ENCODE measurements around the gene SLC26A8. TPM values are rescaled to one million over a fixed set of nuclear protein-coding genes. Genes with fewer than 3 reads are reported as not detected.

Gene SLC26A8
- total and polyA plus RNA-seq, 4 donors, result 0.03 to 0.33 (median 0.18) TPM

GRCh38 chr6:36049582-36049981 lies 25.1 kb upstream of the SLC26A8 start:
- 96% methylated on average over 2 of the region's 2 CpGs for WGBS

GRCh38 chr6:36042618-36043260 lies 18.3 kb upstream of the SLC26A8 start:
- no peak for DNase-seq (ENCODE audit: low spot score)
- H3K4me1 ChIP-seq (ENCODE audit: control insufficient read depth in 4 of 4, insufficient read depth in 4 of 4, low read length in 3 of 4), result peaks cover 9 to 22% (median 14%) of the 10 kb centered on the region in 4 donors

More at GRCh38 chr6:36049582-36049981, 25.1 kb upstream of the SLC26A8 start:
- Histone ChIP-seq H3K4me3 (ENCODE audit: low read depth in 1 of 3, low read length in 3 of 3) (no peak overlapping the region), H3K9me3 (ENCODE audit: control insufficient read depth in 4 of 4, low read length in 3 of 4) (no peaks in the 10 kb centered on the region), H3K4me1 (ENCODE audit: control insufficient read depth in 4 of 4, insufficient read depth in 4 of 4, low read length in 3 of 4) (peaks cover 0 to 7% (median 2%) of the 10 kb centered on the region in 4 donors), H3K27me3 (ENCODE audit: control insufficient read depth in 4 of 4, insufficient read depth in 4 of 4, low read length in 3 of 4) (no peaks in the 10 kb centered on the region), H3K9ac (ENCODE audit: low read depth in 1 of 2, low read length in 2 of 2) (no peak overlapping the region), H3K36me3 (ENCODE audit: control insufficient read depth in 4 of 4, insufficient read depth in 3 of 4, low read depth in 1 of 4, low read length in 3 of 4) (peaks cover 2 to 10% (median 5%) of the 10 kb centered on the region in 4 donors), H3K27ac (ENCODE audit: low read depth in 1 of 2, low read length in 2 of 2) (no peak overlapping the region)
- no peak for DNase-seq (ENCODE audit: low spot score)
- TF ChIP-seq CTCF (IDR thresholded peaks at IDR 0.05; ENCODE audit: low read depth, low read length, missing input control), result no peak
- no peak for TF ChIP-seq SP1 (IDR thresholded peaks at IDR 0.05)
- no peak for TF ChIP-seq TAF1 (conservative IDR thresholded peaks at IDR 0.05)
- TF ChIP-seq RAD21 (IDR thresholded peaks at IDR 0.05), result no peak
- TF ChIP-seq FOXA2 (IDR thresholded peaks at IDR 0.05), result no peak
- TF ChIP-seq MAX (IDR thresholded peaks at IDR 0.05), result no peak
- TF ChIP-seq FOXA1 (IDR thresholded peaks at IDR 0.05), result no peak

More at GRCh38 chr6:36042618-36043260, 18.3 kb upstream of the SLC26A8 start:
- TF ChIP-seq EGR1 (IDR thresholded peaks at IDR 0.05; ENCODE audit: low read depth in 2 of 2), result no peak
- no peak for TF ChIP-seq GABPA (IDR thresholded peaks at IDR 0.05 in 1 of 2, conservative IDR thresholded peaks at IDR 0.05 in 1 of 2)
- no peak for TF ChIP-seq NR2F2 (IDR thresholded peaks at IDR 0.05)
- no peak for TF ChIP-seq FOXA1 (IDR thresholded peaks at IDR 0.05)
- TF ChIP-seq RXRA (IDR thresholded peaks at IDR 0.05), result no peak
- no peak for TF ChIP-seq SP1 (IDR thresholded peaks at IDR 0.05)
- no peak for TF ChIP-seq YY1 (IDR thresholded peaks at IDR 0.05)
- TF ChIP-seq RAD21 (IDR thresholded peaks at IDR 0.05), result no peak
- no peak for TF ChIP-seq REST (IDR thresholded peaks at IDR 0.05)
- no peak for TF ChIP-seq ATF3 (IDR thresholded peaks at IDR 0.05)
- TF ChIP-seq JUND (IDR thresholded peaks at IDR 0.05), result no peak
- TF ChIP-seq CTCF (IDR thresholded peaks at IDR 0.05; ENCODE audit: low read depth, low read length, missing input control), result no peak
- no peak for TF ChIP-seq MAX (IDR thresholded peaks at IDR 0.05)
- H3K4me3 ChIP-seq (ENCODE audit: low read depth in 1 of 3, low read length in 3 of 3), result no peak overlapping the region
- WGBS, result 95% methylated on average over 12 of the region's 12 CpGs
- no peaks in the 10 kb centered on the region for H3K36me3 ChIP-seq (ENCODE audit: control insufficient read depth in 4 of 4, insufficient read depth in 3 of 4, low read depth in 1 of 4, low read length in 3 of 4)
- no peak overlapping the region for H3K9ac ChIP-seq (ENCODE audit: low read depth in 1 of 2, low read length in 2 of 2)
- no peaks in the 10 kb centered on the region for H3K27me3 ChIP-seq (ENCODE audit: control insufficient read depth in 4 of 4, insufficient read depth in 4 of 4, low read length in 3 of 4)
- no peaks in the 10 kb centered on the region for H3K9me3 ChIP-seq (ENCODE audit: control insufficient read depth in 4 of 4, low read length in 3 of 4)
- H3K27ac ChIP-seq (ENCODE audit: low read depth in 1 of 2, low read length in 2 of 2), result no peak overlapping the region

Measured in liver (tissue), 9 donors.